Ascending aorta (tissue), 2 donors: ENCODE results near the gene NELL1. TPM values are rescaled to one million over a fixed set of nuclear protein-coding genes. Genes with fewer than 3 reads are reported as not detected.

Experiments used
- DNase-seq, 2 donors: peaks; one replicate each; pipeline ENCODE4 v3.0.0-alpha.2; 2019; ENCODE audit warnings: low spot score in 2 of 2
- H3K27ac ChIP-seq, 2 donors: fragments of 200-600 bp; sonication (generic); one replicate each; pipeline ENCODE4 v1.5.1; 2016 to 2017; ENCODE audit warnings: mild to moderate bottlenecking in 1 of 2
- H3K27me3 ChIP-seq: fragments of 200-600 bp; sonication (generic); one replicate; pipeline ENCODE4 v1.5.1; 2017
- H3K36me3 ChIP-seq, 2 donors: fragments of 200-600 bp; sonication (generic); one replicate each; pipeline ENCODE4 v1.5.1; 2016
- H3K4me1 ChIP-seq, 2 donors: fragments of 200-600 bp; sonication (generic); one replicate each; pipeline ENCODE4 v1.5.1; 2016 to 2017; ENCODE audit warnings: mild to moderate bottlenecking in 1 of 2
- H3K4me3 ChIP-seq, 2 donors: fragments of 200-600 bp; sonication (generic); one replicate each; pipeline ENCODE4 v1.5.1; 2016 to 2017; ENCODE audit warnings: mild to moderate bottlenecking in 1 of 2
- H3K9me3 ChIP-seq, 2 donors: fragments of 200-600 bp; sonication (generic); one replicate each; pipeline ENCODE4 v1.5.1; 2016
- CTCF ChIP-seq, 3 experiments: fragments of 200-600 bp in 2 of 3; fragments of 450-650 bp in 1 of 3; sonication (generic) in 2 of 3; IDR thresholded peaks; one replicate each; pipeline ENCODE4 v1.5.1; 2016 to 2019; ENCODE audit warnings: antibody characterized with exemption in 3 of 3, mild to moderate bottlenecking in 1 of 3, moderate library complexity in 1 of 3
- intact Hi-C: fragments of 100-400 bp; cut with DNase I; formaldehyde crosslinking; loops from one replicate; pipeline ENCODE4 v1.15.1; 2023
- total RNA-seq: library from RNA; depleted of rRNA; stranded (reverse); fragments of >200 nt; gene quantifications from one replicate; pipeline ENCODE4 v1.1.0, GENCODE V29; 2016

The NELL1 gene
- total RNA-seq, 1 donor from 2014 or later = not detected

- Histone ChIP-seq H3K27ac (no peak overlapping the region), H3K27me3 (no peaks in the 10 kb centered on the region), H3K9me3 (no peaks in the 10 kb centered on the region), H3K36me3 (no peaks in the 10 kb centered on the region), H3K4me3 (no peak overlapping the region), H3K4me1 (no peaks in the 10 kb centered on the region)
- no peak for TF ChIP-seq CTCF (IDR thresholded peaks at IDR 0.05)
- intact Hi-C loops = no loop called here
- no peak for DNase-seq
Measured at GRCh38 chr11:20676658-20677057, 7.3 kb downstream of the NELL1 start.

GRCh38 chr11:20688761-20689160 lies 19.4 kb downstream of the NELL1 start:
- no peak for DNase-seq
- TF ChIP-seq CTCF (IDR thresholded peaks at IDR 0.05) = no peak
- H3K4me1 ChIP-seq = no peaks in the 10 kb centered on the region
- no peaks in the 10 kb centered on the region for H3K9me3 ChIP-seq
- no peaks in the 10 kb centered on the region for H3K36me3 ChIP-seq
- no peaks in the 10 kb centered on the region for H3K27me3 ChIP-seq
- intact Hi-C loops = no loop called here
- H3K4me3 ChIP-seq = no peak overlapping the region
- no peak overlapping the region for H3K27ac ChIP-seq

- DNase-seq = no peak
- H3K27ac ChIP-seq = no peak overlapping the region
- no peak for TF ChIP-seq CTCF (IDR thresholded peaks at IDR 0.05)
Measured at GRCh38 chr11:20707876-20708275, 38.5 kb downstream of the NELL1 start.

GRCh38 chr11:20712912-20713311 lies 43.5 kb downstream of the NELL1 start:
- H3K4me1 ChIP-seq = no peaks in the 10 kb centered on the region
- H3K4me3 ChIP-seq = no peak overlapping the region
- no peaks in the 10 kb centered on the region for H3K27me3 ChIP-seq
- intact Hi-C loops = no loop called here
- H3K27ac ChIP-seq = no peak overlapping the region
- no peak for DNase-seq
- H3K9me3 ChIP-seq = no peaks in the 10 kb centered on the region
- H3K36me3 ChIP-seq = no peaks in the 10 kb centered on the region
- no peak for TF ChIP-seq CTCF (IDR thresholded peaks at IDR 0.05)

More at GRCh38 chr11:20707876-20708275, 38.5 kb downstream of the NELL1 start:
- H3K4me1 ChIP-seq = no peaks in the 10 kb centered on the region
- intact Hi-C loops = no loop called here
- no peak overlapping the region for H3K4me3 ChIP-seq
- no peaks in the 10 kb centered on the region for H3K36me3 ChIP-seq
- H3K9me3 ChIP-seq = no peaks in the 10 kb centered on the region
- no peaks in the 10 kb centered on the region for H3K27me3 ChIP-seq

- intact Hi-C loops = no loop called here
- H3K9me3 ChIP-seq = no peaks in the 10 kb centered on the region
- DNase-seq = no peak
- no peaks in the 10 kb centered on the region for H3K36me3 ChIP-seq
- no peaks in the 10 kb centered on the region for H3K27me3 ChIP-seq
- H3K4me1 ChIP-seq = no peaks in the 10 kb centered on the region
- no peak for TF ChIP-seq CTCF (IDR thresholded peaks at IDR 0.05)
- H3K4me3 ChIP-seq = no peak overlapping the region
- H3K27ac ChIP-seq = no peak overlapping the region
Measured at GRCh38 chr11:20715464-20715863, 46.1 kb downstream of the NELL1 start.

GRCh38 chr11:20715931-20716330 lies 46.5 kb downstream of the NELL1 start:
- H3K9me3 ChIP-seq = no peaks in the 10 kb centered on the region
- intact Hi-C loops = no loop called here

More at GRCh38 chr11:20715931-20716330, 46.5 kb downstream of the NELL1 start:
- DNase-seq = no peak
- Histone ChIP-seq H3K4me3 (no peak overlapping the region), H3K27me3 (no peaks in the 10 kb centered on the region), H3K4me1 (no peaks in the 10 kb centered on the region), H3K27ac (no peak overlapping the region), H3K36me3 (no peaks in the 10 kb centered on the region)
- no peak for TF ChIP-seq CTCF (IDR thresholded peaks at IDR 0.05)
